Measurements from ENCODE around the gene ARHGAP11A.
"Not testable (repeated sequence)": the region's sequence is repeated elsewhere in the genome, so short reads cannot be mapped to it uniquely, and the experiment has no call there.

DNA sequence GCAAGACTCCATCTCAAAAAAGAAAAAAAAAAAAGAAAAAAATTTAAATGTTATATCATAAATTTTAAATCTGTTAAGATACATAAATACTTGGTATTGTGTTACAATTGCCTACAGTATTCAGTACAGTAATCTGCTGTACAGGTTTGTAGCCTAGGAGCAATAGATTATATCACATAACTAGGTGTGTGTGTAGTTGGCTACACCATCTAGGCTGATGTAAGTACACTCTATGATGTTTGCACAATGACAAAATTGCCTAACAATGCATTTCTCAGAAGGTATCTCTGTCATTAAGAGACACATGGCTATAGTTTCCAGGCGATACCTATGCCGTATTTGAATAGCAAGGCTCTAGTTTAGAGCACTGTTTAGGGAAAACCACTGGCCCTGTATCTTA, 5.8 kb upstream of the ARHGAP11A start:
- TF ChIP-seq, protein P1, sequence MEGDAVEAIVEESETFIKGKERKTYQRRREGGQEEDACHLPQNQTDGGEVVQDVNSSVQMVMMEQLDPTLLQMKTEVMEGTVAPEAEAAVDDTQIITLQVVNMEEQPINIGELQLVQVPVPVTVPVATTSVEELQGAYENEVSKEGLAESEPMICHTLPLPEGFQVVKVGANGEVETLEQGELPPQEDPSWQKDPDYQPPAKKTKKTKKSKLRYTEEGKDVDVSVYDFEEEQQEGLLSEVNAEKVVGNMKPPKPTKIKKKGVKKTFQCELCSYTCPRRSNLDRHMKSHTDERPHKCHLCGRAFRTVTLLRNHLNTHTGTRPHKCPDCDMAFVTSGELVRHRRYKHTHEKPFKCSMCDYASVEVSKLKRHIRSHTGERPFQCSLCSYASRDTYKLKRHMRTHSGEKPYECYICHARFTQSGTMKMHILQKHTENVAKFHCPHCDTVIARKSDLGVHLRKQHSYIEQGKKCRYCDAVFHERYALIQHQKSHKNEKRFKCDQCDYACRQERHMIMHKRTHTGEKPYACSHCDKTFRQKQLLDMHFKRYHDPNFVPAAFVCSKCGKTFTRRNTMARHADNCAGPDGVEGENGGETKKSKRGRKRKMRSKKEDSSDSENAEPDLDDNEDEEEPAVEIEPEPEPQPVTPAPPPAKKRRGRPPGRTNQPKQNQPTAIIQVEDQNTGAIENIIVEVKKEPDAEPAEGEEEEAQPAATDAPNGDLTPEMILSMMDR (conservative IDR thresholded peaks at IDR 0.05; ENCODE audit: low read length): not testable (repeated sequence)
- TF ChIP-seq EZH2phosphoT487 (IDR thresholded peaks at IDR 0.05; ENCODE audit: borderline replicate concordance, low read depth, low read length): not testable (repeated sequence)

All from OCI-LY7 (cell line).